Astrocyte (in vitro differentiated cells and primary cell): ENCODE data around the gene NAT9.

Experiments used
- EZH2 ChIP-seq: IDR thresholded peaks from 2 replicates; pipeline ENCODE4 v1.6.1; 2012; ENCODE audit warnings: mild to moderate bottlenecking, low read length, inconsistent platforms; ENCODE audit not compliant: insufficient read depth
- TF ChIP-seq, protein P1 (sequence below): IDR thresholded peaks from 2 replicates; pipeline ENCODE4 v1.5.1; 2011; ENCODE audit warnings: low read depth, mild to moderate bottlenecking, inconsistent platforms, low read length, moderate library complexity; ENCODE audit not compliant: insufficient read depth

DNA sequence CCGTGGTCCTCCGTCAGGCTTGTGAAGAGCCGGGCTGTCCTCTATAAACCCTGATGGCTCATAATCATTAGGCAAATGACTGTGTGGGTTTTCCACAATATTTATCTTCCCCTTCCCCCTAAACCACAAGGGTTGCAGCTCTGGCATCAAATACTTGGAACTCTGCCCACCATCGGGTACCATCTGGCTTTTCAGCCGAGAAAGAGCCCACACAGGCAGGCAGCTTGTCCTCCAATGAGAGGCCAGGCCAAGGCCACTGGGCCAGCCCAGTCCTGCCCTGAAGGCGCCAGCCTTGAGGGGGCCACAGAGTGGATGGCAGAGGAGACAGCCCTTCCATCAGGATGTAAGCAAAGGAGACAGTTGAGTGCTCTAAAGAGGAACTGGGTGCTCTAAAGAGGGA lies 31.8 kb upstream of the NAT9 start:
- TF ChIP-seq, protein P1, sequence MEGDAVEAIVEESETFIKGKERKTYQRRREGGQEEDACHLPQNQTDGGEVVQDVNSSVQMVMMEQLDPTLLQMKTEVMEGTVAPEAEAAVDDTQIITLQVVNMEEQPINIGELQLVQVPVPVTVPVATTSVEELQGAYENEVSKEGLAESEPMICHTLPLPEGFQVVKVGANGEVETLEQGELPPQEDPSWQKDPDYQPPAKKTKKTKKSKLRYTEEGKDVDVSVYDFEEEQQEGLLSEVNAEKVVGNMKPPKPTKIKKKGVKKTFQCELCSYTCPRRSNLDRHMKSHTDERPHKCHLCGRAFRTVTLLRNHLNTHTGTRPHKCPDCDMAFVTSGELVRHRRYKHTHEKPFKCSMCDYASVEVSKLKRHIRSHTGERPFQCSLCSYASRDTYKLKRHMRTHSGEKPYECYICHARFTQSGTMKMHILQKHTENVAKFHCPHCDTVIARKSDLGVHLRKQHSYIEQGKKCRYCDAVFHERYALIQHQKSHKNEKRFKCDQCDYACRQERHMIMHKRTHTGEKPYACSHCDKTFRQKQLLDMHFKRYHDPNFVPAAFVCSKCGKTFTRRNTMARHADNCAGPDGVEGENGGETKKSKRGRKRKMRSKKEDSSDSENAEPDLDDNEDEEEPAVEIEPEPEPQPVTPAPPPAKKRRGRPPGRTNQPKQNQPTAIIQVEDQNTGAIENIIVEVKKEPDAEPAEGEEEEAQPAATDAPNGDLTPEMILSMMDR: no peak
- no peak for TF ChIP-seq EZH2
